SIG-M5 (cell line): ENCODE measurements around the gene ABHD10.

Experiments
- DNase-seq: peaks from one replicate; lab custom pipeline; 2025; lab: John Stamatoyannopoulos, UW

The ABHD10 gene

DNA sequence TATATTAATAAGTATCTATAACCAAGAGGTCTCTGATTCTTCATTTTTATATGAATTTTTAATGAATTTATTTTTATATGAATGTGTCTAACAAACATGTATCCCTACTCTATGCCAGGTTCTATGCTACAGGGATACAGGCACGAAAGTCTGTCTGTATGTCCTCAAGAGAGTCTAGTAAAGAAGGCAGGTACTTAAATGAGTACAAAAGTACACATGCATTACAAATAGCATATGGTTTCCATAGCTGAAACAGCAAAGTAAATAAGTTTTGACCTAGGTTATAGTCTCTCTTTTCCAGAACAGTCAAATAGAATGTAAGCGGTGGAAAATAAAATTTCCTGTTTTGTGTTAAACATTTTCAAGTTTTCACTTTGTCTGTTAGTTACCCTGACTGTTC, 13.3 kb upstream of the ABHD10 start:
- no peak for DNase-seq

DNA sequence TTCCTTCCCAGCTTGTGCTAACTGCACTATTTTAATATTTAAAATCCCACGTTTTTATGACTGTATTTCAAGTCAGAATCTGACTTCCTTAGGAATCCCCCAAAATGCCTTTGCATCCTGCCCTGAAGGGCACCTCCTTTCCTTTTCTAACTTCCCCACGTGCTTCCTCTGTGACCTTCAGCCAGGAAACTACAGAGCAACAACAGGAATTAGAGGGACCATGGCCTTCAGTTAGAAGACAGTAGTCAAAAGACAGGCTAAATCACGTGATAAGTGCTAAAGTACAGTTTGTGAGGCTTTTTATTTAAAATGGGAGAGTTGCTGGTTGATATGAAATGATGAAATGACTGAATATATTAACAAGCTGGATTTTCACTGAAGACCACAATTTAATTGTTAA, 11.8 kb upstream of the ABHD10 start:
- DNase-seq: no peak

DNA sequence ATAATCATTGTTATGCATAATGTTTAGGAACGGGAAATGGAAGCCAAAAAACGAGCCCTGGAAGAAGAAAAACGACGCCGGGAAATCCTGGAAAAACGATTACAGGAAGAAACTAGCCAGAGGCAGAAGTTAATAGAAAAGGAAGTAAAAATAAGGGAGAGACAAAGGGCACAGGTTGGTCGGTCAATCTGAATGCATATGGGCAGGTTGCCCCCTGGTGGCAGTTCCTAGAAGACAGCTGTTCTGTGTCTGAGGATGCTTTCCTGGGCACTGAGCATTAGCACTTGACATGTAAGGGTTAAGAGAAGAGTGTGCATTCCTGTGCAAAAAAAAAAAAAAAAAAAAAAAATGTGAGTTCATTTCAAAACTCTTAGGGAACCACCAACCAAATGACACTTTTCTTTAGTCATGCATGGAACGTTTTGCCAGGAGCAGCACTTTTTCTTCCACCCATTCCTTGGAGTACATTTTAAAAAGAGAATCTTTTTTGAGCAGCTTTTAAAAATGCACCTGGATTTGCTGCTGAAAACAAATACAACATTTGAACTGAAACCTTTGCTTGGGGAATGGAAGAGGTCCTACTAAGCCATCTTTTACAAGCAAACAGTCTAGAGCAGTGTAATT, 11.1 kb upstream of the ABHD10 start:
- DNase-seq: peak; percentile 17

- DNase-seq: no peak
Observed at GRCh38 chr3:111968319-111969054, 10.3 kb upstream of the ABHD10 start.

DNA sequence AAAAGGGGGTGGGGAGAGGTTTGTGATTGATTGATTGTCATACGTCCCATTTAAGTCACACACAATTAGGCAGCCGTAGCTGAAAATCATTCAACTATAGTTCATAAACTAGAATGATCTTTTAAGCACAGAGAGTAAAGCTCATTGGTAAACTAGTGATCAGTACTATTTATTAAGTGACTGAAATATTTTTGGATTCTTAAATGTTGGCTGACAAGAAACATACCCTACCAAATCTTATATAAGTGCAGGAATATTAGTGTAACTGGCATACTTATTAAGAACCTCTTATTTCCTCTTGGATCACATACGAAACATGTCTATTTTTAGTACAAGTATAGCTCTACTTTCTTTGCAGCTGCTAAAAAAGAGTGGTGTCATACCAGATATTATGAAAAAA, 8.4 kb upstream of the ABHD10 start:
- no peak for DNase-seq

- DNase-seq: no peak
Observed at GRCh38 chr3:111971533-111972130, 7.2 kb upstream of the ABHD10 start.

DNA sequence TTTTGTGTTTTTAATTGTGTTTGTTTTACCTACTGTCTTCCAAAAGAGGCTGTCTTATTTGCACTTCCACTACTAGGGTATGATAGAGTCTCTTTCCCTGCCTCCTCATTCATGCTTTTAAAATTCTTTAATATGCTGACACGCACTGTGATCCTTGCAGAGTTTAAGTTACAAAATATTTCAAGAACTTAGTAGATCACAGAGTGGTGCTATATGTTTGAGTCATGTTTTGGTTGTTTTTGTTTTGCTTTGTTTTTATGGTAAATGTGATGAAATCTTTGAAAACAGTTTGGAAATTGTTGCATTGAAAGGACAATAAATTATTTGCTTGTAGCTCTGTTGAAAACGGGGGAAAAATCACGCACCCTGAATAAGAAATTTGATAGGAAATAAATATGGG, 5.9 kb upstream of the ABHD10 start:
- no peak for DNase-seq

- no peak for DNase-seq
Observed at GRCh38 chr3:111975131-111975530, 3.7 kb upstream of the ABHD10 start.

DNA sequence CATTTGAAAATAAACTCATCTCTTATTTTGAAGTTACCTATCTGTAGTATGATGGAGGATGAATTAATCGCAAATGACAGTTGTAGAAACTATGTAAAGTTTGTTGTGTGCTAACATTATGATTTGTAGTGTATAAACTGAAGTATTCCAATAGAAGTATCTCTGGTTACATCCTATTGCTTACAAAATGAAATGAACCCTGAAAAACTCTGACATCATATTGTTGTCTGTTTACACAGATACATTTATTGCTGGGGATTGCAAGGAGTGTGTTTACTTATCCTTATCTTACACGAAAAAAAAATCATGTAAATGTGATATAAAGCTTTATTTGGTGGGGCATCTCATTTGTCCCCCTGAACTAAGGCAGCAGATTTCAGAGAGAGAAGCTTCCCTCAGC, 2.6 kb upstream of the ABHD10 start:
- no peak for DNase-seq

DNA sequence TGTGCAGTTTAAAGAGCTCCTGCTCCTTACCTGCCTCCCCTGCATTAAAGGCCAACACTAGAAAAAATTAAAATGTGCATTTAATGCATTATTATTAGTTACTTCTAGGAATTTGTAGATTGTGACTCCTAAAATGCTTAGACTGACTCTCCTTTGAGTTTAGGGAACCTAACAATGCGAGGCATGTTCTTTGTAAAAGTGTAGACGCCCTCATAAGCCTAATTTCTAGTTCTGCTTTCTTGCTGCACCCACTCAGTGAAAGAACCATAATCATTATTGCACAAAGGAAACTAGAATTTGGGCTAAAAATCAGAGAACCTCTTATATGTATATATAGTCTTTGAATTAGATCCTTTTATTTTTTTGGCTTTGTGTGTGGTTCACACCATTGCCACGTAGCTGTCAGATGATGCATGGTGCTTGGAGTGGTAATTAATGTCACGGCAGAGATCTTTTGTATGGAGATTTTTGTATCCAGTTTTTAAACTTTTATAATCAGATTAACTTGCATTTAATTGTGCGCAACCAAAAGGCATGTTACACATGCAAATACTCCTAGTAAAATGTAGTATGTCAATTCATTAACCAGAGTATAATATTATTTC, 710 bp downstream of the ABHD10 start:
- peak; percentile 36 for DNase-seq

- no peak for DNase-seq
Observed at GRCh38 chr3:111980716-111981456, 2.1 kb downstream of the ABHD10 start.

DNA sequence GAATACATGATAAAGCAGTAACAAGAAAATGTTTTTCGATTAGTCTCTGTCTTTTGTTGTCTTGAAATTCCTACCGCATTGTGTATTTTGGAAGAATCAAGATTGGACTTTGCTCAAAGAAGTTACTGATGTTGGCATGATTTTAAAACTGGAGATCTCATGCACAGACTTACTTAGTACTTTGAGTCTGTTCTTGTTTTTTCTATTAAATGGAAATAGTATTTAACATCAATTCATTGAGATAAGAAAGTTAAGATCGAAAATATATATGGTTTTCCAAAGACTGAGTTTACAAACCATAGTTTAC, 2.6 kb downstream of the ABHD10 start:
- DNase-seq: no peak

GRCh38 chr3:111984636-111985298, 5.9 kb downstream of the ABHD10 start:
- no peak for DNase-seq

DNA sequence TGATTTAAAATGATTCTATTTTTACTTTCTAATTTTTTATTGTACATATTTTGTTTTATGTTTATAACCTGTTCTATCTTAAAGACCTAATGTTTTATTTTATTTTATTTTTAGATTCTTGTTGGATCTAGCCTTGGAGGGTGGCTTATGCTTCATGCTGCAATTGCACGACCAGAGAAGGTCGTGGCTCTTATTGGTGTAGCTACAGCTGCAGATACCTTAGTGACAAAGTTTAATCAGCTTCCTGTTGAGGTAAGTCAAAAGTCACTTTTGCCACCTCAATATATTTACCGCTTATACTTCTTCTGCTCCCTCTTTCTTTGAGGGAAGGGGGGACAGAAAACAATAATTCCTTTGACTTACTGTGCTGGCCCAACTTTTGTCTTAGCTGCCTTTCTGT, 8.0 kb downstream of the ABHD10 start:
- no peak for DNase-seq

GRCh38 chr3:111989061-111989678, 10.3 kb downstream of the ABHD10 start:
- DNase-seq: no peak

DNA sequence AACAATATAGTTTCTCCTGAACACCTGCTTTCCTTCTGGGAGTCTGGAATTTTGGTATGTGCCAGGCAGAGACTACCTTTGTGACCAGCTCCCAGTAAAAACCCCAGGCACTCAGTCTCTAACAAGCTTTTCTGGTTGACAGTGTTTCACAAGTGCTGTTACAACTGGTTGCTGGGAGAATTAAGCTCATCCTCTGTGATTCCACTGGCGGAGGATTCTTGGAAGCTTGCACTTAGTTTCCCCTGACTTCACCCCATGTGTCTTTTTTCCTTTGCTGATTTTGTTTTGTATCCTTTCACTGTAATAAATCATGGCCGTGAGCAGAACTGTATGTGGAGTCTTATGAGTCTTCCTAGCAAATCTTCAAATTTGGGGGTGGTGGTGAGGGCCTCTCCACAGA, 14.2 kb downstream of the ABHD10 start:
- no peak for DNase-seq

GRCh38 chr3:111998636-111999483, 20.0 kb downstream of the ABHD10 start, which contains the start of gene TAGLN3:
Gene TAGLN3 (plus strand): TSS chr3:111998922. CDS start chr3:111999423, 501 bp downstream.
- no peak for DNase-seq

DNA sequence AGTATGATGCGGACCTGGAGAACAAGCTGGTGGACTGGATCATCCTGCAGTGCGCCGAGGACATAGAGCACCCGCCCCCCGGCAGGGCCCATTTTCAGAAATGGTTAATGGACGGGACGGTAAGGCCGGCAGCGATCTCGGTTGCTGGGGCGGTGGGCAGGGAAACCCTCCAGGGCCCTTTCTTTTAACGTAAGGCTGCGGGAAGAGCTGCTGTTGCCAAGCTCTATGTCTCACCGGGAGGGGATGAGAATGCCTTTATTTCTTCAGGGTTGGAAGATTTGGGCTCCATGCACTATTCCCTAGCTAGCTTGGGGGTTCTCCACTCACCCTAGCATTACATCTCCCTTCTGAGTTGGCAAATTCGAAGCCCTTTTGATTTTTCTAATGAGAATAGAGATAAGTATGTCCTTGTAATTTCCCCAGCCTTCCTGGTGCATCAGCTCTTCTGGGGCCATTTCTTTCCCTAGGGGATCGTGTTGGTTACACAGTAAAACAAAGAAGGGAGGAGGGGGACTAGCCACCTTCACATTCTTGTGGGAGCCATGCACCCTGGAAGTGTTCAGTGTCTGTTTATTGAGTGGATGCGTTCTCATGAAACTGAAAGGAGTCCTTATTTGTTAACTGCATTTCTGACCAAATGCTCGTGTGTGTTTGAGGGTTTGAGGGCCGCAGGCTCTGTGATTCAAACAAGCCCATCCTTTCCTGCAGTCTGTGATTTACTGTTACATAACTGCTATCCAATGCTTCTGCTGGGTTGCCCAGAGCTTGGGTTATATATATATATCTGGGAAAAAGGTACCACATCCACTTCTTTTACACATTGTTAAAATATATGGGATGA, 20.9 kb downstream of the ABHD10 start:
- DNase-seq: no peak

- DNase-seq: no peak
Observed at GRCh38 chr3:112000367-112000771, 21.5 kb downstream of the ABHD10 start.

- DNase-seq: no peak
Observed at GRCh38 chr3:112000966-112001365, 22.1 kb downstream of the ABHD10 start.
